ENCODE measurements around the gene MICU2. TPM values are rescaled to one million over a fixed set of nuclear protein-coding genes. Genes with fewer than 3 reads are reported as not detected.
"Not testable (repeated sequence)": the region's sequence is repeated elsewhere in the genome, so short reads cannot be mapped to it uniquely, and the experiment has no call there.

Gene MICU2
- total and polyA plus RNA-seq, 8 donors: 20.9 to 110 (median 45.5) TPM

DNA sequence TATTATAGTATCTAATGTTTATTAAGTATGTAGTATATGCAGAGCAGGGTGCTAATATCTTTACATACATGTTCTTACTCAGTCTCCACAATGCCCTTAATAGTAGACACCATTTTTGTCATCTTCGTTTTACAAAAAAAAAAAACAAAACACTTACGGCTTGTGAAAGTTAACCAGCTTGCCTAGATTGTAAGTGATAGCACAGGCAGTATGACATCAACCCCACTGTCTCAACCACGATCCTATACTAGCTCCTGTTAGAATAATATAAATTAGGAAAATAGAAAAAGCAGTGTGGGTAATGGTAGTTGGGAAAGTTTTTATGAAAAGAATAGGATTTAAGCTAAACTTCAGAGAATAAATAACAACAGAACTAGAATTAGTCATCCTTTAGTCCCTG, 34.3 kb downstream of the MICU2 start:
- Histone ChIP-seq H3K9me3 (no peaks in the 10 kb centered on the region), H3K27ac (no peak overlapping the region), H3K4me3 (no peak overlapping the region), H3K27me3 (no peaks in the 10 kb centered on the region), H3K4me1 (peaks cover 0 to 11% (median 0%) of the 10 kb centered on the region in 4 donors), H3K36me3 (peaks cover 2 to 20% (median 17%) of the 10 kb centered on the region in 4 donors)
- 87 to 94% (median 89%) methylated on average over 3 of the region's 3 CpGs for WGBS, 5 donors
- intact Hi-C loops (cut with DNase I; ENCODE audit: low total_unique reads): no loop called here
- no peak for TF ChIP-seq EP300 (IDR thresholded peaks at IDR 0.05)
- TF ChIP-seq POLR2AphosphoS5 (IDR thresholded peaks at IDR 0.05): no peak
- TF ChIP-seq, protein P1, sequence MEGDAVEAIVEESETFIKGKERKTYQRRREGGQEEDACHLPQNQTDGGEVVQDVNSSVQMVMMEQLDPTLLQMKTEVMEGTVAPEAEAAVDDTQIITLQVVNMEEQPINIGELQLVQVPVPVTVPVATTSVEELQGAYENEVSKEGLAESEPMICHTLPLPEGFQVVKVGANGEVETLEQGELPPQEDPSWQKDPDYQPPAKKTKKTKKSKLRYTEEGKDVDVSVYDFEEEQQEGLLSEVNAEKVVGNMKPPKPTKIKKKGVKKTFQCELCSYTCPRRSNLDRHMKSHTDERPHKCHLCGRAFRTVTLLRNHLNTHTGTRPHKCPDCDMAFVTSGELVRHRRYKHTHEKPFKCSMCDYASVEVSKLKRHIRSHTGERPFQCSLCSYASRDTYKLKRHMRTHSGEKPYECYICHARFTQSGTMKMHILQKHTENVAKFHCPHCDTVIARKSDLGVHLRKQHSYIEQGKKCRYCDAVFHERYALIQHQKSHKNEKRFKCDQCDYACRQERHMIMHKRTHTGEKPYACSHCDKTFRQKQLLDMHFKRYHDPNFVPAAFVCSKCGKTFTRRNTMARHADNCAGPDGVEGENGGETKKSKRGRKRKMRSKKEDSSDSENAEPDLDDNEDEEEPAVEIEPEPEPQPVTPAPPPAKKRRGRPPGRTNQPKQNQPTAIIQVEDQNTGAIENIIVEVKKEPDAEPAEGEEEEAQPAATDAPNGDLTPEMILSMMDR (IDR thresholded peaks at IDR 0.05): no peak
- no peak for TF ChIP-seq POLR2A (IDR thresholded peaks at IDR 0.05)
- no peak for DNase-seq

DNA sequence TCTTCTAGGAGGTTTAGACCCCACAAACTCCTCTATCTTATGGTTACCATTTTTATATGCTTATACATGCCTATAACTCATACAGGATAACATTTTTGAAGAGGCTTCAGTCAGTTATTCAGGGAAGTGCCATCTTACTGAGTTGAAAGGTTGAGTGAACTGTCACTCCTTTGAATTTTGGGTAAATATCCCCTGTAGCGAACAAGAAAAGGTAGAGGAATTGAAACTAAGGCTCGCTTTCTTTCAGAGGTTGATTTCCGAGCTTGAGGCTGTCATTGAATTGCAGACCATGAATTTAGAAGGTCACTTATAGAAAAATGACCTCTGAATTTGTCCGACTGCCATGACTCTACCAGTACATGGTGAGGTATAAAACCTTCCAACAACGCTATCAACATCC, 35.1 kb downstream of the MICU2 start:
- intact Hi-C loops (cut with DNase I; ENCODE audit: low total_unique reads): no loop called here
- TF ChIP-seq POLR2AphosphoS5 (IDR thresholded peaks at IDR 0.05): no peak
- TF ChIP-seq EP300 (IDR thresholded peaks at IDR 0.05): no peak
- TF ChIP-seq, protein P1 (IDR thresholded peaks at IDR 0.05): no peak
- TF ChIP-seq POLR2A (IDR thresholded peaks at IDR 0.05): no peak
- Histone ChIP-seq H3K27me3 (no peaks in the 10 kb centered on the region), H3K36me3 (peaks cover 6 to 28% (median 25%) of the 10 kb centered on the region in 4 donors), H3K4me1 (peaks cover 0 to 11% (median 0%) of the 10 kb centered on the region in 4 donors), H3K4me3 (no peak overlapping the region), H3K27ac (no peak overlapping the region), H3K9me3 (no peaks in the 10 kb centered on the region)
- 89 to 100% (median 98%) methylated on average over 5 of the region's 5 CpGs for WGBS, 5 donors
- DNase-seq: no peak

DNA sequence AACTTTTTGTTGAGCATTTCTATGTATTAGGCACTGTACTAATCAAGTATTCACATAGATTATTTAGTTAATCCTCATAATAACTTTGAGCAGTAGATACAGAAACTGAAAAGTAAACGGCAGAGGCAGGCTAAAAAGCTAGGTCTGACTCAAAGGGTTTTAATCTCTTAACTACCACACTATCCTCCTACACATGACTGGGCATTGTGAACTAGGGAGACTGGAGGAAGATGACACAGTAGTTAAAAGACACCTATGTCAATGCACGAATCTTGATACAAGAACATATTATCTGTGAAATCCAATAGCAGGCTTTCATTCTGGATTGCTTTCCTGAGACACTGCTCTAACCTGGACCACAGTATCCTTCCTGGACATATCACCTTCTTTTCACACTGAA, 36.3 kb downstream of the MICU2 start:
- WGBS, 5 donors: 44 to 55% (median 52%) methylated on average over 2 of the region's 2 CpGs
- Histone ChIP-seq H3K27ac (no peak overlapping the region), H3K36me3 (peaks cover 6 to 36% (median 33%) of the 10 kb centered on the region in 4 donors), H3K27me3 (no peaks in the 10 kb centered on the region), H3K4me3 (no peak overlapping the region), H3K9me3 (no peaks in the 10 kb centered on the region), H3K4me1 (peaks cover 0 to 11% (median 0%) of the 10 kb centered on the region in 4 donors)
- no peak for DNase-seq
- TF ChIP-seq EP300 (IDR thresholded peaks at IDR 0.05): no peak
- intact Hi-C loops (cut with DNase I; ENCODE audit: low total_unique reads): no loop called here

DNA sequence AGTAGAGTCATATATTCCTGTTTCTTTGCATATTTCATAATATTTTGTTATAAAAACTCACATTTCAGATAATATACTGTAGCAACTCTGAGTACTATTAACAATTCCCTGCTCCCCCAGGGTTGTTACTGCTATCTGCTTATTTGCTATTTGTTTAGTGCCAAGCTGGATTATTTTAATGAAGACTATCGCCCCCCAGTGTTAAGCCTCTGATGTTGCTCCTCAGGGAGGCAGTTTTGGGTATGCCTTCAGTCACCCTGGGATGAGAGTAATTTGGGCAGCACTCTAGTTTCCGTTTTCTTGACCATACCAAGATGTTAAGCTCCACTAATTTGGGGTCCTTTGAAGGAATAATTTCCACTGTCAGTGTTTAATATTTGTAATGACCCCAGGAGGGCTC, 46.0 kb downstream of the MICU2 start:
- 71 to 83% (median 78%) methylated on average over 2 of the region's 2 CpGs for WGBS, 5 donors
- Histone ChIP-seq H3K4me3 (no peak overlapping the region), H3K4me1 (no peaks in the 10 kb centered on the region), H3K27me3 (no peaks in the 10 kb centered on the region), H3K36me3 (peaks cover 0 to 26% (median 21%) of the 10 kb centered on the region in 4 donors), H3K27ac (no peak overlapping the region), H3K9me3 (no peaks in the 10 kb centered on the region)
- DNase-seq: peak in 1 of 2 donors; percentile 14
- intact Hi-C loops (cut with DNase I; ENCODE audit: low total_unique reads): no loop called here
- TF ChIP-seq POLR2AphosphoS5 (IDR thresholded peaks at IDR 0.05): no peak
- TF ChIP-seq, protein P1 (IDR thresholded peaks at IDR 0.05): peak in 1 of 7 experiments; percentile 8

DNA sequence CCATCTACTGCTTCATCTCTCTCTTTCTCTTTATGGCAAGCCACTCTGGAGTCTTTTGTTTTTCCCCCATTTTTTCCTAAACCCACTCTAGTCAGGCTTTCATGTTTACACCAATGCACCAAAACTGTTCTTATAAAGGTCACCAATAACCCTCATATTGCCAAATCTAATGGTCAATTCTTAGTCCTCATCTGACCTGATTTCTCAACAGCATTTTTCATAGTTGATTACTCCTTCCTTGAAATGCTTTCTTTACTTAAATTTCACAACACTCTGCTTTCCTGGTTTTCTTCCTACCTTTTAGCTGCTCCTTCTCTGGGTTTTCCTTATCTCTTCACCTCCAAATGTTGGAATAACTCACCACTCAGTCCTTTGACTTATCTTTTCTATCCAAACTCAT, 47.9 kb downstream of the MICU2 start:
- TF ChIP-seq POLR2AphosphoS5 (IDR thresholded peaks at IDR 0.05) (no peak), EP300 (IDR thresholded peaks at IDR 0.05) (no peak), POLR2A (IDR thresholded peaks at IDR 0.05) (no peak)
- TF ChIP-seq, protein P1 (IDR thresholded peaks at IDR 0.05): no peak
- H3K27me3 ChIP-seq: no peaks in the 10 kb centered on the region
- intact Hi-C loops (cut with DNase I; ENCODE audit: low total_unique reads): no loop called here
- no peaks in the 10 kb centered on the region for H3K4me1 ChIP-seq
- H3K36me3 ChIP-seq: peaks cover 0 to 17% (median 14%) of the 10 kb centered on the region in 4 donors
- H3K4me3 ChIP-seq: no peak overlapping the region
- H3K27ac ChIP-seq: no peak overlapping the region
- H3K9me3 ChIP-seq: no peaks in the 10 kb centered on the region
- DNase-seq: no peak

DNA sequence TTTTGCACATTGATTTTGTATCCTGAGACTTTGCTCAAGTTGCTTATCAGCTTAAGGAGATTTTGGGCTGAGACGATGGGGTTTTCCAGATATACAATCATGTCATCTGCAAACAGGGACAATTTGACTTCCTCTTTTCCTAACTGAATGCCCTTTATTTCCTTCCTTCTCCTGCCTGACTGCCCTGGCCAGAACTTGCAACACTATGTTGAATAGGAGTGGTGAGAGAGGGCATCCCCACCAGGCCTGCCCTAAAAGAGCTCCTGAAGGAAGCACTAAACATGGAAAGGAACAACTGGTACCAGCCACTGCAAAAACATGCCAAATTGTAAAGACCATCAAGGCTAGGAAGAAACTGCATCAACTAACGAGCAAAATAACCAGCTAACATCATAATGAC, 50.7 kb downstream of the MICU2 start:
- DNase-seq; H3K36me3 ChIP-seq; H3K27ac ChIP-seq; intact Hi-C loops (cut with DNase I; ENCODE audit: low total_unique reads); H3K9me3 ChIP-seq; H3K4me1 ChIP-seq; H3K4me3 ChIP-seq; H3K27me3 ChIP-seq: not testable (repeated sequence)
- WGBS, 5 donors: 53 to 78% (median 63%) methylated on average over 1 to 2 of the region's 2 CpGs
